Hindlimb muscle (tissue), 1 donor: ENCODE results near the gene ZNF236. TPM values are rescaled to one million over a fixed set of nuclear protein-coding genes. Genes with fewer than 3 reads are reported as not detected.
"Not testable (repeated sequence)": the region's sequence is repeated elsewhere in the genome, so short reads cannot be mapped to it uniquely, and the experiment has no call there.

Source experiments
- DNase-seq: peaks from one replicate; pipeline ENCODE4 v3.0.0-alpha.2; 2013
- polyA plus RNA-seq: library from polyadenylated mRNA; unstranded; fragments of 120-200 nt; gene quantifications from one replicate; pipeline ENCODE4 v1.2.1, GENCODE V29; 2013; ENCODE audit not compliant: insufficient read length

The ZNF236 gene
- polyA plus RNA-seq, 1 donor, result 6.4 TPM

GRCh38 chr18:77009675-77010074 is 187.3 kb downstream of the ZNF236 start:
- no peak for DNase-seq

- no peak for DNase-seq
Measured at GRCh38 chr18:77012120-77012519, 189.8 kb downstream of the ZNF236 start.

GRCh38 chr18:77012806-77013541 is 190.6 kb downstream of the ZNF236 start:
- DNase-seq, result no peak

GRCh38 chr18:77013811-77014521 is 191.6 kb downstream of the ZNF236 start:
- DNase-seq, result no peak

- DNase-seq, result no peak
Measured at GRCh38 chr18:77014538-77014937, 192.2 kb downstream of the ZNF236 start.

GRCh38 chr18:77015169-77015568 is 192.8 kb downstream of the ZNF236 start:
- no peak for DNase-seq

- DNase-seq, result no peak
Measured at GRCh38 chr18:77015771-77016710, 193.7 kb downstream of the ZNF236 start.

GRCh38 chr18:77016936-77017335 is 194.6 kb downstream of the ZNF236 start:
- no peak for DNase-seq

GRCh38 chr18:77017355-77017754 is 195.0 kb downstream of the ZNF236 start:
- DNase-seq, result no peak

GRCh38 chr18:77018650-77019049 is 196.3 kb downstream of the ZNF236 start:
- DNase-seq, result not testable (repeated sequence)

GRCh38 chr18:77019641-77020040 is 197.3 kb downstream of the ZNF236 start:
- DNase-seq, result no peak
